ENCODE data around the gene C13orf46.
A peak's percentile ranks its signal among the peaks of the same experiment; 100 is the strongest.

Gene C13orf46

GRCh38 chr13:113938246-113938645 lies 35.6 kb downstream of the C13orf46 start:
- DNase-seq (ENCODE audit: low read depth) = no peak

DNA sequence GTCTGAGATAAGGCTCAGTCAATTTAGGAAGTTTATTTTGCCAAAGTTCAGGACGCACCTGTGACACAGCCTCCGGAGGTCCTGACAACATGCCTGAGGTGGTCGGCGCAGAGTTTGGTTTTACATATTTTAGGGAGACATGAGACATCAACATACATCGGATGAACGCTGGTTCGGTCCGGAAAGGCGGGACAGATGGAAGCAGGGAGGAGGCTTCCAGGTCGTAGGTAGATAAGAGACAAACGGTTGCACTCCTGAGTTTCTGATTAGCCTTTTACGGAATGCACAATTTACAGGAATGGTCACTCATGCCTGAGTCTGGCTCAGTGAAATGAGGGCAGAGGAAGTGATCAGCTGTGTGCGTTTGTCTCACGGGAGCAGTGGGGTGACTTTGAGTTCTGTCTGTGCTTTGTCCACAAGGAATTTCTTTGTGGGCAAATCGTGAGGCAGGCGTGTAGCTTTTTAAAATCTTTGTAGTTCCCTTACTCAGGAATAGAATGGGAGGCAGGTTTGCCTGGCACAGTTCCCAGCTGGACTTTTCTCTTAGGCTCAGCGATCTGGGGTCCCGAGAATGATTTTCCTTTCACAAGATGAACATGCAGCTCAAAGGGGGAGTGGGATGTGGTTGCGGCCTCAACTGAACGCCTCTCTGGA lies 36.2 kb downstream of the C13orf46 start:
- DNase-seq (ENCODE audit: low read depth) = no peak

GRCh38 chr13:113937073-113937472 lies 36.8 kb downstream of the C13orf46 start:
- no peak for DNase-seq (ENCODE audit: low read depth)

DNA sequence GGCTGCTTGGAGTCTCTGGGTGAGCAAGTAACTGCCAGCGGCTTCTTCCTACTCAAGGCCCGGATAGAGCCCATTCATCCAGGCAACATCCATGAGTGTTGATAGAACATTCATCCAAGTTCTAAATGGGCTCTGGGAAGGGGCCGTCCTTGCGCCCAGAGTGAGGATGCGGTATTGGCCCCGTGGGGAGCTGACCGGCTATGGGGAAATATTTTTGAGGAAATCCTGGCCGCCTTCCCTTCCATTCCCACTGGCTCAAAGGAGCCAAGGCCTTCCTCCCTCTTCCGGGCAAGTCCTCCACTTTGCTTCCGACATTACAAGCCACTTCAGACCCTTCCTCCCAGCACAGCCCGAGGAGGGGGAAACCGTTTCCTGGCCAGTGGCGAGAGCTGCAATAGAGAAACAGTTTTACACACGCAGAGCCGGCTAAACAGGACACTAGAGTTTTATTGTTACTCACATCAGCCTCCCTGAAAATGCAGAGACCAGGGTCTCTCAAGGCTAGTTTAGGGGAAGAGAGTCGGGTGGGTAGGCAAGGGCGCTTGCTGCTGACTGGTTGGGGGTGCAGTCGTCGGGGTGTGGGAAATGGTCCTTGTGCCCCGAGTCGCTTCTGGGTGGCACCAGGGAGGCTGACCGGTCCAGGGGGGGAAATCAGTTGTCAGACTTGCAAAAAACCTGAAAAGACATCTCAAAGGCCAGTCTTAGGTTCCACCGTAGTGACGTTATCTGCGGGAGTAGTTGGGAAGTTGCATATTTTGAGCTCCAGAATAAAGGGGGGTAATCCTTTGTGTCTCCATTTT lies 37.5 kb downstream of the C13orf46 start:
- DNase-seq (ENCODE audit: low read depth) = no peak

- no peak for DNase-seq (ENCODE audit: low read depth)
These were observed 38.7 kb downstream of the C13orf46 start for GRCh38 chr13:113935001-113935844.

DNA sequence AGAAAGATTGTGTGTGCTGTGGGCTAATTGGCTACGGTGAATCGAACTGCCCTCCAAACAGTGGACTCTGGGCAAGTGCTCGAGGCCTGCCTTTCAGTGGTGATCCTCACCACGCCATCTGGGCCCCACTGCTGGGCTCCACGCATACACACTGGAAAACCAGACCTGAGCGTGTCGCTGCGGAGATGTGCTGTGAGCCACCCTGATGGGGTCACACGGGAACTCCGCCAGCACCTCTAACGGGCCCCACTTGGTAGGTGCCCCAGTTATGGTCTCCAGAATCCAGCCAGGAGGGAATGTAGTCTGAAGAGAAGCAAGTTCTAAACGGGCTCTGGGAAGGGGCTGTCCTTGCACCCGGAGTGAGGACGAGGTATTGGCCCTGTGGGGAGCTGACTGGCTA lies 39.3 kb downstream of the C13orf46 start:
- DNase-seq (ENCODE audit: low read depth) = no peak

GRCh38 chr13:113933901-113934300 lies 40.0 kb downstream of the C13orf46 start:
- no peak for DNase-seq (ENCODE audit: low read depth)

GRCh38 chr13:113931841-113932459 lies 41.9 kb downstream of the C13orf46 start:
- DNase-seq (ENCODE audit: low read depth) = no peak

- peak; percentile 36 for DNase-seq (ENCODE audit: low read depth)
These were observed 42.9 kb downstream of the C13orf46 start for GRCh38 chr13:113930671-113931637.

GRCh38 chr13:113929628-113930615 lies 44.0 kb downstream of the C13orf46 start:
- no peak for DNase-seq (ENCODE audit: low read depth)

DNA sequence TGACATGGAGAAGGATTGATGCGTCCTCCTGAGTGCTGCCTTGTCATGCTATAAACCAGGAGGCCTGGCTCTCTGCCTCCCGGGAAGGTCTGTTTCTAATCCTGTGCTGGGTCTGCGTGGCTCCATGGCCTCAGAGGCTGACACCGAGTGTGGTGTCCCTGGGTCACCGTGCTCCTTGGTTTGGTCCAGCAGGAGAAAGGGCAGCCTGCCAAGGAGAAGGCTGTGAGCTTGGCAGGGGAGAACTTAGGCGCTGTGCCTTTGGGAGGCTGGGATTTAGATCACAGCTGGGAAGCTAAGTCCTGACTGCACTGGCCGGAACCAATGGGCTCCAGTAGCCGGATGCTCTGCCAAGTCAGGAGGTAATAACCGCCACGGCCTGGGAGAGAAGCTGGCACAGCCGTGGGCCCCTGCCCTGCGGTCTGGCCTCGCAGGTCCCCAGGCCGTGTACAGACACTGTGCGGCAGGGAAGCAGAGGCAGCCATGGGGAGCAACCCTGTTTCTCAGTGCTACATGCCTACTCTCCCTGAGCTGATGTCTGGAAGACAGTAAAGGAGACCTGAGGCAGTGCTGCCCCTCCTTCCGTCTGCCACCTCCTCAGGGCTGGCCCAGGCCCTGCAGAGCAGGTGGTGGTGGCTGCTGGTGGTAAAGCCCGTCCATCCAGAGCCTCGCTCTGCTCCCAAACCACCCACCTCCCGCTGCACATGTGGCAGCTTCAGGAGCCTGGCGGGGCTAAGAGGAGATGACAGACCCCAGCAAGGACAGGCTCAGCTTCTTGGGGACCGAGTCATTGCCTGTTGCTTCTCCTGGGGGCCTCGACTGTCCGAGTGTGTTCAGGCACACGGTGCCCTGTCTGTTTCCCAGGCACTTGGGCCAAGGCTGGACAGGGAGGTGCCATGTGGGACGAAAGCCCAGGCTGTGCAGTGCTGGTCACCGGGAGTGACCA lies 44.9 kb downstream of the C13orf46 start:
- DNase-seq (ENCODE audit: low read depth) = no peak

GRCh38 chr13:113927661-113928581 lies 46.0 kb downstream of the C13orf46 start:
- no peak for DNase-seq (ENCODE audit: low read depth)

GRCh38 chr13:113926951-113927660 lies 46.8 kb downstream of the C13orf46 start:
- DNase-seq (ENCODE audit: low read depth) = no peak

GRCh38 chr13:113926301-113926761 lies 47.5 kb downstream of the C13orf46 start:
- no peak for DNase-seq (ENCODE audit: low read depth)

DNA sequence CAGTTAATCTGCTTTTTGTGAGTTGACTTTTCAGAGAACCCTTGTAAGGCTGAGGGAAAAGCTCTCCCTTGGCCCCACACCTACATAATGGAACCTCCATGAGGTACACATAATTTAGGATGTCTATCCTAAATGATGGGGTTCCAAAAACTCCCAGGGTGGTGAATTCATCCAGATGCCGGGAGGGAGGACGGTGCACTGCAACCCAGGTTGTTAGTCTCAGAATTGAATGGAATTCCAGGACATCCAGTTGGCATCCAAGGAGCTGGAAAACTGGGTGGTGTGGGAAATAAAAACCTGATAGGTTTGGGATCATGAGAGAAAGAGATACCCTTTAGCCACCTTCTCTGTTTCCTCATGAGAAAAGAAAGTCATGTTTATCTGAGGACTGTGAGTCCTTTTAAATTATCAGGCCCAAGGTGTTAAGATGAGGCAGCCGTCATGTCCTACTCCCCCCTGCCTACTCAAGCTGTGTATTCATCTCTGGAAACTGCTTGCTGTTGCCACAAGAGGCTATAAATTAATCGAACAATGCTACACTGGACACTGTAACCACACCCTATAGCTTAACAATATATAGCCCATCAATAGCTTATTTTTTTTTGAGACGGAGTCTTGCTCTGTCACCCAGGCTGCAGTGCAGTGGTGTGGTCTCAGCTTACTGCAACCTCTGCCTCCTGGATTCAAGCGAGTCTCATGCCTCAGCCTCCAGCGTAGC lies 49.5 kb downstream of the C13orf46 start:
- DNase-seq (ENCODE audit: low read depth) = no peak

All from activated T-cell treated with anti-CD3 and anti-CD28 coated beads for 48 hours (primary cell).